HL-60/S4 (cell line): ENCODE results near the gene INPP5A.
"Not testable (repeated sequence)": the region's sequence is repeated elsewhere in the genome, so short reads cannot be mapped to it uniquely, and the experiment has no call there.

Source experiments
- in situ Hi-C: fragments of 300-500 bp; cut with MboI; formaldehyde crosslinking; loops from 2 replicates; pipeline ENCODE4 v1.14.3; 2022; ENCODE audit warnings: low sequenced_read_pairs

INPP5A gene

GRCh38 chr10:132697578-132698200 lies 160.1 kb downstream of the INPP5A start:
- in situ Hi-C loops: no loop called here

- in situ Hi-C loops: no loop called here
Measured at GRCh38 chr10:132698211-132698751, 160.7 kb downstream of the INPP5A start.

GRCh38 chr10:132698761-132699391 lies 161.3 kb downstream of the INPP5A start:
- in situ Hi-C loops: no loop called here

GRCh38 chr10:132699411-132700155 lies 162.0 kb downstream of the INPP5A start:
- in situ Hi-C loops: no loop called here

- in situ Hi-C loops: no loop called here
Measured at GRCh38 chr10:132700156-132701098, 162.8 kb downstream of the INPP5A start.

GRCh38 chr10:132701099-132701845 lies 163.7 kb downstream of the INPP5A start:
- in situ Hi-C loops: no loop called here

- in situ Hi-C loops: no loop called here
Measured at GRCh38 chr10:132701846-132702190, 164.2 kb downstream of the INPP5A start.

- in situ Hi-C loops: no loop called here
Measured at GRCh38 chr10:132702601-132703418, 165.2 kb downstream of the INPP5A start.

GRCh38 chr10:132703419-132704007 lies 165.9 kb downstream of the INPP5A start:
- in situ Hi-C loops: no loop called here

- in situ Hi-C loops: no loop called here
Measured at GRCh38 chr10:132704008-132704814, 166.6 kb downstream of the INPP5A start.

- in situ Hi-C loops: not testable (repeated sequence)
Measured at GRCh38 chr10:132704815-132705064, 167.2 kb downstream of the INPP5A start.

- in situ Hi-C loops: no loop called here
Measured at GRCh38 chr10:132705173-132705572, 167.6 kb downstream of the INPP5A start.

- in situ Hi-C loops: no loop called here
Measured at GRCh38 chr10:132705943-132706342, 168.4 kb downstream of the INPP5A start.

GRCh38 chr10:132706701-132707100 lies 169.1 kb downstream of the INPP5A start:
- in situ Hi-C loops: no loop called here

GRCh38 chr10:132707121-132707775 lies 169.7 kb downstream of the INPP5A start:
- in situ Hi-C loops: no loop called here

- in situ Hi-C loops: no loop called here
Measured at GRCh38 chr10:132707776-132708171, 170.2 kb downstream of the INPP5A start.

GRCh38 chr10:132708441-132708840 lies 170.9 kb downstream of the INPP5A start:
- in situ Hi-C loops: no loop called here

GRCh38 chr10:132708936-132709335 lies 171.3 kb downstream of the INPP5A start:
- in situ Hi-C loops: no loop called here
